NCI-H2227 treated with DMSO at 0.1 percent for 48 hours (cell line): ENCODE data around the gene ANKRD17.
"Not testable (repeated sequence)": the region's sequence is repeated elsewhere in the genome, so short reads cannot be mapped to it uniquely, and the experiment has no call there.

Experiments used
- DNase-seq: peaks from one replicate; lab custom pipeline; 2025; lab: John Stamatoyannopoulos, UW

ANKRD17 gene

GRCh38 chr4:73203976-73204375 is 54.6 kb downstream of the ANKRD17 start:
- DNase-seq, result not testable (repeated sequence)

GRCh38 chr4:73197220-73197619 is 61.4 kb downstream of the ANKRD17 start:
- no peak for DNase-seq

DNA sequence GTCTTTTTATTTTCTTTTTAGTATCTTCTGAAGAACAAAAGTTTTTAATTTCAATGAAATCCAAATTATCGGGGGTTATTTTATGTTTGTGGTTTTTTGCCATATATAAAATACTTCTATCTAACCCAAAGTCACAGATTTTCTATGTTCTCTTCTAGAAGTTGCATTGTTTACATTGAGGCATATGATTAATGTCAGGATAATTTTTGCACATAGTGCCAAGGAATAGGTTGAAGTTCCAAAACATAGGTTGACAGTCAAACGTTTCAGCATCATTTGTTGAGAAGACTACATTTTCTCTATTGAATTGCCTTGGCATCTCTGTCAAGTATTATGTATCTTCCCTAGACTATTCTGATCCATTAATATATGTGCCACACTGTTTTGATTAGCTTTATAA is 64.5 kb downstream of the ANKRD17 start:
- DNase-seq, result no peak

- no peak for DNase-seq
Observed at GRCh38 chr4:73193659-73194058, 64.9 kb downstream of the ANKRD17 start.

DNA sequence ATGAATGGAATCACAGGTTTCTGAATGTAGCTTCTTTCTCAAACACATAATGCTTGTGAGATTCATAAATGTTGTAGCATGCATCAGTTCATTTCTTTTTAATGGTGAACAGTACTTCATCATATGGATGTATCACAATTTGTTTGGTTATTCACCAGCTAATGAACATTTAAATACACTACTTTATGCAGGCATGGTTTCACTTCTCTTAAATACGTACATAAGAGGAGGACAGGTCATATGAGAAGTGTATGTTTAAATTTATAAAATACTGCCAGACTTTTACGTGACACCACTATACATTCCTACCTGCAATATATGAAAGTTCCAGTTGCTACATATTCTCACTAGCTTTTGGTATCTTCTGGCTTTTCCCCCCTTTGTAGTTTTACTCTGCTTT is 65.4 kb downstream of the ANKRD17 start:
- DNase-seq, result no peak

GRCh38 chr4:73189274-73189810 is 69.3 kb downstream of the ANKRD17 start:
- DNase-seq, result no peak

- DNase-seq, result no peak
Observed at GRCh38 chr4:73187325-73187724, 71.3 kb downstream of the ANKRD17 start.

DNA sequence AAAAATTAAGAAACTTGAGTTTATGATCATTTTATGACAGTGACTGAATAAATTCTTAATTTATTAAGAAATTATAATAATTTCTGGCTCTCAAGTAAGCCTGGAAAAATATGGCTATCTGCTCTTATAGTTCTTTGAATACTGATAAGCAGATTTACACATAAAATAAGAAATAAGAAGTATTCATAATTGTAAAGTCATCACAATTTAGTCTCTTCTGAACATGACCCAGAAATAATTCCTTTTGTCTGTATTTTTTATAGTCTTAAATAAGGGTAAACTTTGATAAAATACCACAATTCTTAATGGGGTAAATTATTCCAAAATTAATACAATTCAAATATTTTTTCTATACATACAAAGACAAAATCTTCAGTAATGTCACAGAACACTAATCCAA is 72.7 kb downstream of the ANKRD17 start:
- DNase-seq, result no peak

DNA sequence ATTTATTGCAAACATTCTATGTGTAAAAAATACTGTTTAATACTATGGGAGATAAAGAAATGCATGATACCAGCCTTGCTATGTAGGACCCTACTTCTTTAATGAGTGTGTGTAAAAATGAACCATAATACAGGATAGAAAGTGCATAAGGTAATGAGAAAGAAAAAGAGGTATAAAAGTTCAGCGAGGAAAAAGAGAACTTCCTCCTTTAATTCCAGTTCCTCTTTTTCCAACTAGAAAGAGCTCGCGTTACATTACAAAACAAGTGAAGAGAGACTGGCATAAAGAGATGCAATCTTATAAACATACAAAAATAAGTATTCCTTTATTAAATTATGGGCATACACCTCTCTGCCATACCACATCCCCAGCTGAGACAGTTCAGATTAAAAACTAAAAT is 77.4 kb downstream of the ANKRD17 start:
- no peak for DNase-seq

GRCh38 chr4:73178389-73178788 is 80.2 kb downstream of the ANKRD17 start:
- DNase-seq, result no peak

GRCh38 chr4:73172161-73172560 is 86.4 kb downstream of the ANKRD17 start:
- no peak for DNase-seq

DNA sequence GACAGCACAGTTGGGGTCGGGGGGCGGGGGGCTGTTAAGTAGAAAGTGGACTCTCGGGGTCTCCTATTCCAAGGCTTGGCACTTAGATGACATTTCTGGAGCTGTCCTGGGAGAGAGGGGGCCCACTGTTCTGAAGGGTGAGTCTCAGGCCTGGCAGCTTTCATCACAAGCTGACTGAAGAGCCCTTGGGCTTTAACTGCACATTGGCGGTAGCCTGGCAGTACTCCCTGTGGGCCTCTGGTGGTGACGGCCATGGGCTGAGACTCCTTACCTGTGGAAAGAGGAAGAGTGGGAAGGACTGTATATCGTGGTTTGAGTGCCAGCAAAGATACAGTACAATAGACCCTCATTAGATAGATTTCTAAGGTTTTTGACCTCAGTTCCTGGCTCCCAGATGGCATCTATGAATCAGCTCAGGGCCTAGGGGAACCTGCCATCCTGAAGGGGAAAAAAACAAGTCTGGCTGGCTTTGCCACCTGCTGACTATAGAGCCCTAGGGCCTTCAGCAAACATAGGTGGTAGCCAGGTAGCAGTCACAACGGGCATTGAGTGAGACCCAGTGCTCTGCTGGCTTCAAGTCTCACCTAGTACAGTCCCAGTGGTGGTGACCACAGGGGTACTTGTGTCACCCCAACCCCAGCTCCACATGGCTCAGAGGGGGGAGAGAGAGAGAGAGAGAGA is 87.9 kb downstream of the ANKRD17 start:
- no peak for DNase-seq

DNA sequence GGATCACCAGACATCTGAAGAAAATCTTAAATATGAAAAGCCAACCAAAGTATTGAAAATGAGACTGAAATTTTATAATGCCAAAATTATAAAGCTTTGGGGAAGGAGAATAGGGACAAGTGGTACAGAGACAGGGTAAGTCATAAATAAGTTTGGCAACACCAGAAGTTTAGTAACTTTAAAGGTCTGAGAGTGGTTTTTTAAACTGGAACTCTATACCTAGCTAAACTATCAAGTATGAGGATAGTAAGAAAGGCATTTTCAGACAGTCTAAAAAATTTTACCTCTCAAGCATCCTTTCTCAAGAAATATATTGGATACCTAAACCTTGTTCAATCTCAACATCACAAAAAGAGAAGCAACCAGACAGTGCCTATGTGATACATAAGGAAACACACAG is 92.4 kb downstream of the ANKRD17 start:
- DNase-seq, result no peak

GRCh38 chr4:73161527-73162185 is 96.9 kb downstream of the ANKRD17 start:
- no peak for DNase-seq

DNA sequence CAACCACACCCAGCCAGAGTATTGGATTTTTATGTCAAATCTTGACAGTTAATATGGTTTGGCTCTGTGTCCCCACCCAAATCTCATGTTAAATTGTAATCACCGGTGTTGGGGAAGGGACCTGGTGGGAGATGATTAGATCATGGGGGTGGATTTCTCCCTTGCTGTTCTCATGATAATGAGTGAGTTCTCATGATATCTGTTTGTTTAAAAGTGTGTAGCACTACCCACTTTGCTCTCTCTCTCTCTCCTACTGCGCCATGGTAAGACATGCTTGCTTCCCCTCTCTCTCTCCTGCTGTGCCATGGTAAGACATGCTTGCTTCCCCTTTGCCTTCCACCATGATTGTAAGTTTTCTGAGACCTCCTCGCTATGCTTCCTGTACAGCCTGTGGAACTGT is 102.2 kb downstream of the ANKRD17 start:
- no peak for DNase-seq

DNA sequence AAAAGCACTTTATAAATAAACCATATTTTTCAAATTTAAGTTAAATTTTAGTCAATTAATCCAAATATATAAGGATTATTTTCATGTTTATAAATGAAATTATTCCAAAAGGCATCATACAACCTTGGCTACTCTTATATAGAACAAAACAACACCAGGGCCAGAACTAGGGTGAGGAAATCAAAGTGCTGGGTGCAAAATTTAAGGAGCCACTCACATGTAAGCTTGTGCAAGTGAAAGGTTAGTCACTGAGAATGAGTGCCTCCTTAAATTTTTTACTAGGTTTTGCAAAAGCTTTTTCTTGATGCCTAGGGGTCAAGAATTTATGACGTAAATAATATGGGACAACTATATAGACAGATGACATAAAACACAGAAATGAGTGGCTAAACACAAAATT is 105.7 kb downstream of the ANKRD17 start:
- no peak for DNase-seq

- DNase-seq, result no peak
Observed at GRCh38 chr4:73142995-73143547, 115.5 kb downstream of the ANKRD17 start.

- DNase-seq, result no peak
Observed at GRCh38 chr4:73139991-73140390, 118.6 kb downstream of the ANKRD17 start.

DNA sequence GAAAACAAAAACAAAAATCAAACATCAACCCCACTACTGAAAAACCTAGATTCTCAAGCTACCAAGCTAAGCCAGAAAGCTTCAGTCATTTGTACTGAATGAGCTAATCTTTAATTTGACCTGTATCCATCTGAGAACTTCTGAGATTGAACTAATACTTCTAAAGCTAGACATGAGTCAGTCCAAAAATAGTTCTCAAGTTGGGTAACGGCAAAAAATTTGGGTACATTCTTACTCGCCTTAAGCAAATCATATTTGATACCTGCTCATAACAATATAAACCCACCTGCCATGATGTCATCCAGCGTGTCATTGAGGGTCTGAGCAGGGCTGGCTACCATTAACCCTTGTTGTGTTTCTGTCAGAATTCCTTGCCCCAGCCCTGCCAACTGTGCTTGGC is 119.4 kb downstream of the ANKRD17 start:
- DNase-seq, result no peak

GRCh38 chr4:73137121-73137520 is 121.5 kb downstream of the ANKRD17 start:
- DNase-seq, result no peak

- no peak for DNase-seq
Observed at GRCh38 chr4:73133784-73134183, 124.8 kb downstream of the ANKRD17 start.

GRCh38 chr4:73131281-73131680 is 127.3 kb downstream of the ANKRD17 start:
- DNase-seq, result no peak

- DNase-seq, result no peak
Observed at GRCh38 chr4:73129319-73129718, 129.3 kb downstream of the ANKRD17 start.
